Hepatocyte (in vitro differentiated cells): ENCODE results near the gene STK17B. TPM values are rescaled to one million over a fixed set of nuclear protein-coding genes. Genes with fewer than 3 reads are reported as not detected.

Source experiments
- DNase-seq: peaks from one replicate; pipeline ENCODE4 v3.0.0-alpha.2; 2016; ENCODE audit warnings: low spot score
- H2AFZ ChIP-seq: fragments of 200-600 bp; sonication (generic); 2 replicates; pipeline ENCODE4 v1.6.0; 2016; ENCODE audit warnings: antibody characterized with exemption, mild to moderate bottlenecking
- H3K27ac ChIP-seq: fragments of 200-600 bp; sonication (generic); 2 replicates; pipeline ENCODE4 v1.5.1; 2016; ENCODE audit warnings: mild to moderate bottlenecking
- H3K27me3 ChIP-seq: fragments of 200-600 bp; sonication (generic); 2 replicates; pipeline ENCODE4 v1.6.1; 2016
- H3K36me3 ChIP-seq: fragments of 200-600 bp; sonication (generic); replicated peaks from 2 replicates; pipeline ENCODE4 v1.5.1; 2016; ENCODE audit warnings: low read depth; ENCODE audit not compliant: insufficient read depth
- H3K4me1 ChIP-seq: fragments of 200-600 bp; sonication (generic); 2 replicates; pipeline ENCODE4 v1.5.1; 2016; ENCODE audit warnings: mild to moderate bottlenecking, moderate library complexity; ENCODE audit not compliant: insufficient read depth
- H3K4me2 ChIP-seq: fragments of 200-600 bp; sonication (generic); 2 replicates; pipeline ENCODE4 v1.6.0; 2016
- H3K4me3 ChIP-seq: fragments of 200-600 bp; sonication (generic); 2 replicates; pipeline ENCODE4 v1.5.1; 2016; ENCODE audit warnings: mild to moderate bottlenecking
- H3K79me2 ChIP-seq: fragments of 200-600 bp; sonication (generic); 2 replicates; pipeline ENCODE4 v1.6.0; 2017; ENCODE audit warnings: mild to moderate bottlenecking
- H3K9me2 ChIP-seq: fragments of 200-600 bp; sonication (generic); replicated peaks from 2 replicates; pipeline ENCODE4 v1.6.0; 2017; ENCODE audit warnings: mild to moderate bottlenecking; ENCODE audit not compliant: insufficient read depth
- H3K9me3 ChIP-seq: fragments of 200-600 bp; sonication (generic); 2 replicates; pipeline ENCODE4 v1.5.1; 2016; ENCODE audit warnings: low read depth, mild to moderate bottlenecking
- H4K20me1 ChIP-seq: fragments of 200-600 bp; sonication (generic); 2 replicates; pipeline ENCODE4 v1.6.0; 2016; ENCODE audit warnings: mild to moderate bottlenecking; ENCODE audit not compliant: insufficient read depth, poor library complexity, severe bottlenecking
- CTCF ChIP-seq: fragments of 200-600 bp; sonication (generic); IDR thresholded peaks from 2 replicates; pipeline ENCODE4 v1.5.1; 2016; ENCODE audit warnings: antibody characterized with exemption, mild to moderate bottlenecking; ENCODE audit not compliant: poor library complexity
- EZH2 ChIP-seq: fragments of 200-600 bp; sonication (generic); IDR thresholded peaks from 2 replicates; pipeline ENCODE4 v1.6.1; 2016; ENCODE audit warnings: antibody characterized with exemption, mild to moderate bottlenecking, borderline replicate concordance
- EZH2phosphoT487 ChIP-seq: fragments of 200-600 bp; sonication (generic); IDR thresholded peaks from one replicate; pipeline ENCODE4 v1.6.1; 2018; ENCODE audit warnings: antibody characterized with exemption, mild to moderate bottlenecking, low read depth, moderate library complexity; ENCODE audit not compliant: unreplicated experiment, severe bottlenecking
- WGBS: methylation state at CpG from one replicate; pipeline ENCODE4 v1.1.6; 2016; ENCODE audit warnings: low lambda C conversion rate; ENCODE audit errors: missing lambda C conversion rate; 5-methylcytosine and 5-hydroxymethylcytosine counted together
- polyA plus RNA-seq: library from polyadenylated mRNA; unstranded; fragments of >200 nt; fragmentation: Nextera tagmentation; extraction: Ambion mirVana; gene quantifications from 2 replicates; pipeline ENCODE4 v1.2.1, GENCODE V29; 2016
- total RNA-seq: library from RNA; depleted of rRNA; stranded (reverse); fragments of >200 nt; gene quantifications from 2 replicates; pipeline ENCODE4 v1.2.3, GENCODE V29; 2014

STK17B gene
- total and polyA plus RNA-seq, 2 experiments from 2014 or later, result 6.4 to 45.5 TPM

- no peak overlapping the region for H3K27ac ChIP-seq
- DNase-seq, result no peak
- peaks cover 4% of the 10 kb centered on the region for H4K20me1 ChIP-seq
- no peaks in the 10 kb centered on the region for H3K4me1 ChIP-seq
- no peaks in the 10 kb centered on the region for H3K36me3 ChIP-seq
- TF ChIP-seq EZH2 (no peak), CTCF (no peak), EZH2phosphoT487 (no peak)
- H3K9me2 ChIP-seq, result no peaks in the 10 kb centered on the region
- H3K79me2 ChIP-seq, result peaks cover 21% of the 10 kb centered on the region
- no peaks in the 10 kb centered on the region for H3K9me3 ChIP-seq
- H3K27me3 ChIP-seq, result no peaks in the 10 kb centered on the region
- H3K4me3 ChIP-seq, result no peak overlapping the region
- no peak overlapping the region for H3K4me2 ChIP-seq
- no peak overlapping the region for H2AFZ ChIP-seq
- WGBS, result 89% methylated on average over 5 of the region's 5 CpGs
Measured at GRCh38 chr2:196173505-196173904, 2.1 kb upstream of the STK17B start.

GRCh38 chr2:196172951-196173350 lies 1.6 kb upstream of the STK17B start:
- Histone ChIP-seq H2AFZ (no peak overlapping the region), H3K9me3 (no peaks in the 10 kb centered on the region), H3K9me2 (no peaks in the 10 kb centered on the region), H3K79me2 (peaks cover 26% of the 10 kb centered on the region), H3K36me3 (no peaks in the 10 kb centered on the region), H4K20me1 (peaks cover 4% of the 10 kb centered on the region), H3K4me3 (no peak overlapping the region), H3K4me2 (no peak overlapping the region), H3K4me1 (no peaks in the 10 kb centered on the region), H3K27me3 (no peaks in the 10 kb centered on the region), H3K27ac (no peak overlapping the region)
- TF ChIP-seq CTCF (no peak), EZH2 (no peak), EZH2phosphoT487 (no peak)
- no peak for DNase-seq
- 67% methylated on average over 1 of the region's 1 CpG for WGBS

DNA sequence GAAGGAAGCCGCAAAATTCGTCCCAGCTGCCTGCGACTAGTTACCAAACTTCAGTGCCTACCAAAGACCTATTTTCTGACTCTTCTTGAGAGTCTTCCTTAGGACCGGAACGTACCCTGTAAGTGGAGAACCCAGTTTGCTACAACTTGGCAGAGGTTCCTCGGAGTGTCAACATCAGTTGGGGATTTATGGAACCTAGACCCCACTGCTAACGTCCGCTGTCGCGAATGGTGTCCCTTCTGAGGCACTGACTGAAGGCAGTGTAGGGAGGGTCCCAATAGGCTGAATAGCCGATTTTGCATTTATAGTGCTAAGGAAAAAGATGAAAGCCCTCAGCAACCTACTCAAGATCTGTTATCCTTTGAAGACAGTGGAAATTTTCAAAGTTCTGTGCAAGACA lies 568 bp upstream of the STK17B start:
- DNase-seq, result no peak
- TF ChIP-seq CTCF (no peak), EZH2 (no peak), EZH2phosphoT487 (no peak)
- Histone ChIP-seq H3K9me2 (no peaks in the 10 kb centered on the region), H3K27ac (peak overlapping the region; percentile 56), H3K27me3 (no peaks in the 10 kb centered on the region), H3K4me2 (peak overlapping the region; percentile 90), H2AFZ (peak overlapping the region; percentile 89), H3K9me3 (no peaks in the 10 kb centered on the region), H3K36me3 (no peaks in the 10 kb centered on the region), H3K79me2 (peaks cover 36% of the 10 kb centered on the region), H4K20me1 (peaks cover 4% of the 10 kb centered on the region), H3K4me1 (no peaks in the 10 kb centered on the region), H3K4me3 (peak overlapping the region; percentile 35)
- WGBS, result 7% methylated on average over 10 of the region's 11 CpGs
